Measurements from ENCODE around the gene ZNF230.

The ZNF230 gene

DNA sequence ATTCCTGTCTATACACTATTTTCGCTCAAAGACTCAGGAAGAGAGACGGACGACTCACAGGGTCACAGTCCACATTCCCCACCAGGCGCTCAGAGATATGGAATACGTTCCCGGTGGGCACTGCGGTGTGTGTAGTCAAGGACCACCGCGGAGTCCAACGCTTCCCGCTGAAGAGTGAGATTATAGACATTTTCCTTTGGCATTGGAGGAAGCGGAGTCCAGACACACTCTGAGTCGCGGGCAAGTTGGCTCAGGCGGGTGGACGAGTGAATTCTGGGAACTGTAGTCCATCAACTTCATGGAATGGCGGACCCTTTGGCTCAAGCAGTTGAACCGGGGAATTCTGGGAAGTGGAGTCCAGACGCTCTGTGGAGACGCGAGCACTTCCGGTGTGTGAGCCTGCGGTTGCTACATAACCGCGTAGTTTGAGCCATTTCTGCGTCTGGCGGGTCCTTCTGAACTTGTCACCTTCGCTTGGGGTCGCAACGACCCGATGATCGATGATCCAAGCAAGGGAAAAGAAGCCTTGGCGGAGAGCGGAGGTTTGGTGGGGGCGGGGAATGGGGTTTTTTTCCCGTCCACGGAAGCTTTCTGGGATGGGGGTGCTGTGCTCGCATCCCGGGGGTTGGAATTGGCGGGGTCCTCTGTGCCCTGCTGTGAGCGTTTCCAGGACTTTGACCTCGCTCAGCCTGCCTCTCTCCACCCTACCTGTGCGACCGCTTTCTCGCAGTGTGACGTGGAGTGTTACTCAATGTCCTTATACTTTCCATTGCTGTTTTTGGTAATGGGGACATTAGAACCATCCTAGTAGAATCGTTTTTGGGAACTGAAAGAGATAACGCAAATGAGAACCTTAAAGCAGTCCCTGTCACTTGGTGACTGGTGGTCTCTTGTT lies at the start of gene ZNF230:
ZNF230 (plus strand) TSS at position 392 of the 895 bp plus-strand sequence. CDS start 4,122 bp downstream, outside the sequence.
- DNase-seq, result peak; percentile 90 to 93

GRCh38 chr19:43956827-43957226 lies 45.9 kb upstream of the ZNF230 start:
- no peak for DNase-seq

DNA sequence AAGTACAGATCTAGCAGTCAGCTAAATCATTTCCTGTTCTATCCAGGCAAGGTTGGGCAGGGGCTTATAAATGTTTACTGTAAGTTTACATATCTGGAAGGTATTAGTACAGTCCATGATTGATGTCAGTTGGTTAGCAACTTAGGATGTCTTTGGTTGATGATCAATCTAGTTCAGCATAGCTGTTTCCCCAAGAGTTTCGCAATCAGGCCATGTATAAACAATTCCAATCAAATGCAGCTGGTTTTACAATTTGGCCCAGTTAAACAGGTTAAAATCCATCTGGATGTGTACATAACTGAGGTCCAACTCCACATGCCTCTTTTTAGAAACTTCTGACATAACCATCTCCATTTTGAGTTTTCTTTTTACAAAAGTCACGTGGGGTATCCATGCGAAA lies 44.9 kb upstream of the ZNF230 start:
- no peak for DNase-seq

DNA sequence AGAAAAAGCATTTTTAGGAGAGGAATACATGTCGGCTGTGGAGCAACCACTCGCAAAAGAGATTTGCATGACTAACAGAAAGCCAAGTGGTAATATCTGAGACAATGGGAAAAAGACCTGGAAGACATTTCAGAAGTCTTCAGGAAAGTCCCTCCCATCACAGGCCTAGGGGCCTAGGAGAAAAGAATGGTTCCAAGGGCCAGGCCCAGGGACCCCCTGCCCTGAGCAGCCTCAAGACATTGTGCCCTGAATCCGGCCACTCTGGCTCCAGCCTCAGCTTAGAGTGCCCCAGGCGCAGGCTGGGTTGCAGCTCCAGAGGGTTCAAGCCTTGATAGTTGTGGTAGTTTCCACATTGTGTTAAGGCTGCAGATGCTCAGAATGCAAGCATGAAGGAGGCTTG lies 42.3 kb upstream of the ZNF230 start:
- no peak for DNase-seq

- no peak for DNase-seq
Observed at GRCh38 chr19:43966079-43966694, 36.6 kb upstream of the ZNF230 start.

- no peak for DNase-seq
Observed at GRCh38 chr19:43976732-43977131, 26.0 kb upstream of the ZNF230 start.

DNA sequence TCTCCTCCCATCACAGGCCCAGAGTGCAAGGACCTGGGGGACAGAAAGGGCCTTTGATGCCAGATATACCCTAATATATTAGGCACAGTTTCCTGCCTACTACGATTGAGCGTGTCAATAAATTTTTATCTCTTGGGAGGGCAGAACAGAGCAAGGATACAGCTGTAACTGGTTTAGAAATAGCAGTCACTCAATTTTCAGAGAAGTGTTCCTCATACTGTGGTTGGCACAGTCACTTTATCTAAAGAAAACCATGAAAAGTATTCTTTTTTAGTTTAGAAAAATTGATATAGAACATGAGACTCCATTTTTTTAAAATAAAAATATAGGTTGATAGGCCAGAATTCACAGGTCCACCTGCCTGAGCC lies 19.2 kb upstream of the ZNF230 start:
- DNase-seq, result no peak

DNA sequence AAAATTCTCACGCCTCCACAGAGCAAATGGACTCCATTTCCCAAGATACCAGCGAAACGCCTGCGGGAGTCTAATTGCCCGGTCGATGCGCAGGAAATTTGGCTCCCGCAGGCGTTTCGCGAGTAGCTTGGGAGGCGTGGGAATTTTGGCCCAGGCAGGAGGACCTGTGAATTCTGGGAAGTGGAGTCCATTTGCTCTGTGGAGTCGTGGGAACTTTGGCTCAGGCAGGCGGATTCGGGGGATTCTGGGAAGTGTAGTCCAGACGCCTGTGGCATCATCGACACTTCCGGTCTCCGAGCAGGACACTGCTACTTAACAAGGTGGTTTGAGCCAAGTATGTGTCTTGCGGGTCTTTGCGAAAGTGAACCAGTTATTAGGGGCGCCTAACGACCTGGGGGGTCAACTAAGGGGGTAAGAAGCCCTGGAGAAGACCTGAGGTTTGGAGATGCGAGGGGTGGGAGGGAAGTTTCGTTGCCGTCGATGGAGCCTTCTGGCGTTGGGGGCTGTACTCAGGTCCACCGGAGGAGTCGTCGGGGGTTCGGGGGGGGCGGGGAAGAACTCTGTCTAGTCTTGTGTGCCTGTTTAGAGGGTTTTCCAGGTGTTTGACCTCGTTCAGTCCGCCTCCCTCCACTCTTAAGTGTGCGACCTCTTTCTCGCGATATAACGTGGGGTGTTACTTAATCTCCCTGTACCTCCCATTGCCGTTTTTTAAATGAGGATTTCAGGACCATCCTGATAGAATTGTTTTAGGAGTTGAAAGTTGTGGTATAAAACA lies 18.7 kb upstream of the ZNF230 start, which contains the start of gene ZNF155:
ZNF155 (plus strand) TSS at position 277 of the 775 bp plus-strand sequence. CDS start 4,356 bp downstream, outside the sequence.
- DNase-seq, result peak; percentile 75 to 83

GRCh38 chr19:43984687-43985000 lies 18.1 kb upstream of the ZNF230 start:
- no peak for DNase-seq

- DNase-seq, result no peak
Observed at GRCh38 chr19:43997631-43998290, 5.0 kb upstream of the ZNF230 start.

DNA sequence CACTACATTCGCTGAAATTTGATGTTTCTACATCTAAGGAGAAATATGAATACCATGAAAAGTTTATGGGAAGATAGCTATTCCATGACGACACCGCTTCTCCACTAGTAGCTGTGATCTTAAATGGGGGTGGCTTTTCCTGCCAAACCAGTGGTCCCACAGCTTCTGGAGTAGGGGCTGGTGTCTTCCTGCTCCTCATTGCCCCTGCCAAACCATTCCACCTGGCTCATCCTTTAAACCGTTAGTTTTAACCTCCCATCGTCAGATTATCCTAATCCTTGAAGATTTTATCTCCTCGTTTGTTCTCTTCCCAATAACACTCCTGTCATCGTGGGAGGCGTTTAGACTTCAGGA lies 568 bp upstream of the ZNF230 start:
- no peak for DNase-seq

DNA sequence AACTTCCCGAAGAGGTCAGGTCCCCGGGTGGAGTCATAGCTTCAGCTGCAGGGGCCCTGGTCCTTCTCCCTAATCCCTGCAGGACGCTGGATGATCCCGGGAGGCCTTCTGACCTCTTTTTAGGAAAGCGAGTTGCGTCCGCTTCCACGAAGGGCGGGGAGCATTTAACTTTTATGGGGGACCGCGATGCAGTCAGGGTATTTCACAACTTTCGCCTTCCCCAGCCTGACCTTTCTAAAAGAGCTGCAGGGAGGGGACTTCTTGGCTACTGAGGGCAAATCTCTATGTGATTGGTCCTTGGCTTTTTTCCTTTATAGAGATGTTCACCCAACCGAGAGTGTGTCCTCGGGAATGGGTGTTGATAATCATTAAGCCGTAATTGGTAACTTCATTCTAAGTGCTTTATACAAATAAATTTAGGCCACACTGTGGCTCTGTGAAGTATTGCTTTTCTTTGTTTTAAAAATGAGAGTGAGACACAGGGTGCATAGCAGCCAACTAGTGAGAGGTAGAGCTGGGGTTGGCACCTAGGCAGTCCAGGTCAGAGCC lies 778 bp downstream of the ZNF230 start:
- DNase-seq, result peak in 1 of 2 donors; percentile 28

DNA sequence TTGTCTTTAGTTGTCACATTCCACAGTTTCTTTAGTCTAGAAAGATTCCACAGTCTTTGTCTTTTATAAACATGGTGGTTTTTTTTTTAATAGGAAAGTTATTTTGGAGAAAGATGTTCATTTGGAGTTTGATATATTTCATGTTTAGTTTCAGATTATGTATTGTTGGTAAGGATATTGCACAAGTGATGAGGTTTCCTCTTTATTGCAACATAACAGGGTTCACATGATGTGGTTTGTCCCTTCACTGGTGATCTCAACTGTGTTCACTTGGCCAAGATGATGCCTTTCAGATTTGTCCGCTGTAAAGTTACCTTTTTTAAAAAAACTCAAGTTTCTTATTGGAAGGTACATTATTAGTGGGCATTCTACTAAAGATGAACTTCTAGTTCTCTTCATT lies 3.2 kb downstream of the ZNF230 start:
- DNase-seq, result no peak

DNA sequence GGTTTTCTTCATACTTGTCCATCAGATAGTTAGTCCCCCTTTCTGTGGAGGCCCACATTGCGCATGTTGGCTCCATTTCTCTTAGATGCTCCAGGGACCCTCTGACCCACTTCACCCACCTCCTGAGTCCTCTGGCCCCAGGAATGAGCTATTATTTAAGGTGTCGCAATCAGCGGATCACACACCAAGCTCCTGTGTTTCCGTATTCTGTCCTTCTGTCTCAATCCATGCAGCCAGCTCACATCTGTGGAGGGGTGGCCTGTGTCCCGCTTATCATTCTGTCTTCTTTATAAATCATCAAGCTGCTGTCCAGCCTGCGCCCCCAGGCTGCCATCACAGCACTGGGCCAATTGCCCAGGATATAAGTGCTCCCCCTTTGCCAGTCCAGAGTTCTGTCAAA lies 4.7 kb downstream of the ZNF230 start:
- no peak for DNase-seq

DNA sequence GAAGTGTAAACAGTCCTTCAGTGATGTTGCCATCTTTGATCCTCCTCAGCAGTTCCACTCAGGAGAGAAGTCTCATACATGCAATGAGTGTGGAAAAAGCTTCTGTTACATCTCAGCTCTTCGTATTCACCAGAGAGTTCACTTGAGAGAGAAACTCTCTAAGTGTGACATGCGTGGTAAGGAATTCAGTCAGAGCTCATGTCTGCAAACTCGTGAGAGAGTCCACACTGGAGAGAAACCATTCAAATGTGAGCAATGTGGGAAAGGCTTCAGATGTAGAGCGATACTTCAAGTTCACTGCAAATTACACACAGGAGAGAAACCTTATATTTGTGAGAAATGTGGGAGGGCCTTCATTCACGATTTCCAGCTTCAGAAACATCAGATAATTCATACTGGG lies 7.7 kb downstream of the ZNF230 start:
- no peak for DNase-seq

GRCh38 chr19:44019498-44019897 lies 16.7 kb downstream of the ZNF230 start:
- DNase-seq, result no peak

- DNase-seq, result no peak
Observed at GRCh38 chr19:44021221-44021620, 18.5 kb downstream of the ZNF230 start.

GRCh38 chr19:44024900-44025216 lies 22.1 kb downstream of the ZNF230 start:
- DNase-seq, result no peak

GRCh38 chr19:44025217-44025936 lies 22.6 kb downstream of the ZNF230 start, which contains the start of gene ZNF222:
Gene ZNF222 (plus strand): TSS chr19:44025379. CDS start chr19:44025437, 58 bp downstream.
- DNase-seq, result peak; percentile 85 to 86

- DNase-seq, result no peak
Observed at GRCh38 chr19:44026622-44027021, 23.9 kb downstream of the ZNF230 start.

- no peak for DNase-seq
Observed at GRCh38 chr19:44032001-44032610, 29.3 kb downstream of the ZNF230 start.

GRCh38 chr19:44042147-44042546 lies 39.4 kb downstream of the ZNF230 start:
- no peak for DNase-seq

All from CD4-positive, alpha-beta T cell treated with Interferon alpha-2 for 1 hour (primary cell).